ENCODE data around the gene SLMAP.

GRCh38 chr3:57934373-57934772 lies 178.3 kb downstream of the SLMAP start:
- no peak for TF ChIP-seq CTCF (IDR thresholded peaks at IDR 0.05; ENCODE audit: insufficient read depth, low read length)
- TF ChIP-seq GABPA (IDR thresholded peaks at IDR 0.05; ENCODE audit: low read depth) = no peak

Measured in HL-60 (cell line).